Neural cell (in vitro differentiated cells): ENCODE results near the gene TRAPPC3.

ENCODE experiments used
- EP300 ChIP-seq: fragments of 450-650 bp; conservative IDR thresholded peaks from 2 replicates; pipeline ENCODE4 v1.6.1; 2014; ENCODE audit warnings: antibody characterized with exemption, mild to moderate bottlenecking, moderate library complexity; ENCODE audit not compliant: poor library complexity, severe bottlenecking
- EZH2 ChIP-seq: fragments of 200-600, 300-800 bp; shearing (Covaris generic), sonication (generic); IDR thresholded peaks from 2 replicates; pipeline ENCODE4 v1.6.1; 2014; ENCODE audit warnings: antibody characterized with exemption, low read length, borderline replicate concordance, mild to moderate bottlenecking; ENCODE audit not compliant: insufficient read depth, poor library complexity, severe bottlenecking
- POLR2AphosphoS5 ChIP-seq: IDR thresholded peaks from 2 replicates; pipeline ENCODE4 v1.6.1; 2012
- TAF1 ChIP-seq: IDR thresholded peaks from 2 replicates; pipeline ENCODE4 v1.6.1; 2012; ENCODE audit warnings: low read depth
- TF ChIP-seq, protein P1 (sequence below): fragments of 450-650 bp; IDR thresholded peaks from 2 replicates; pipeline ENCODE4 v1.5.1; 2014; ENCODE audit warnings: antibody characterized with exemption, mild to moderate bottlenecking, moderate library complexity; ENCODE audit not compliant: poor library complexity, severe bottlenecking
- TF ChIP-seq, protein P2 (sequence below): IDR thresholded peaks from 2 replicates; pipeline ENCODE4 v1.6.1; 2012; ENCODE audit warnings: borderline replicate concordance

DNA sequence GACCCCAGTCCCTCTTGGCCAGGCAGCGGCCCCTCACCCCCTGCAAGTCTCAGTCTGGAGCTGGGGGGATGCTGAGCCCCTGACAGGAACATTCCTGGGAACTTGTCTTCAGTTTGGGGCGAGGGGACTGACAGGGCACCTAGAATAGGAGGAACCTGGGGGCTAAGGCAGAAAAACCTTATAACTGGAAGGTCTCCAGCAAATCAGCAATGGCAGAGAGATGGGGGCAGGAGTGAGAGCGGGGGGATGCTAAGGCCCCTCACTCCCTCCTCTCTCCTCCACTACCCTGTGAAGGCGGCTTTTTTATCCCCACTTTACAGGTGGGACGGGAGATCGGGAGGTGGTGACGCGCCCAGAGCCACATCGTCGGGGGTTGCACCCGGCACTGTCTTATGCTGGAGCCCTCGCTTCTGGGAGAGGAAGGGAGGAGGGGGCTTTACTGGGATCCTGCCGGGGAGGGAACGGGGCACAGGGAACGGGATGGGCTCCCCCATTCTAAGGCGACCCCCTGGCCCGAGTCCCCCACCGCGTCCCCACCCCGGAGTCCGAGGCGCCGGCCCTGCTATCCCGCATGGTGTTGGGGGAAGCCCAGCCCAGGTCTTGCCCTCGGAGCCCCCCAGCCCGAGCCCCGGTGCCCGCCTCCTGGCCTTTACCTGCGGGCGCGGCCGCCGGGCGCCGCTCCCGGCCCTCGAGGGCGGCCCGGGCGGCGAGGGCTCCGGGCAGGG is 24.7 kb downstream of the TRAPPC3 start:
- TF ChIP-seq EZH2 (no peak), POLR2AphosphoS5 (no peak), TAF1 (no peak), EP300 (no peak)
- TF ChIP-seq, protein P1, sequence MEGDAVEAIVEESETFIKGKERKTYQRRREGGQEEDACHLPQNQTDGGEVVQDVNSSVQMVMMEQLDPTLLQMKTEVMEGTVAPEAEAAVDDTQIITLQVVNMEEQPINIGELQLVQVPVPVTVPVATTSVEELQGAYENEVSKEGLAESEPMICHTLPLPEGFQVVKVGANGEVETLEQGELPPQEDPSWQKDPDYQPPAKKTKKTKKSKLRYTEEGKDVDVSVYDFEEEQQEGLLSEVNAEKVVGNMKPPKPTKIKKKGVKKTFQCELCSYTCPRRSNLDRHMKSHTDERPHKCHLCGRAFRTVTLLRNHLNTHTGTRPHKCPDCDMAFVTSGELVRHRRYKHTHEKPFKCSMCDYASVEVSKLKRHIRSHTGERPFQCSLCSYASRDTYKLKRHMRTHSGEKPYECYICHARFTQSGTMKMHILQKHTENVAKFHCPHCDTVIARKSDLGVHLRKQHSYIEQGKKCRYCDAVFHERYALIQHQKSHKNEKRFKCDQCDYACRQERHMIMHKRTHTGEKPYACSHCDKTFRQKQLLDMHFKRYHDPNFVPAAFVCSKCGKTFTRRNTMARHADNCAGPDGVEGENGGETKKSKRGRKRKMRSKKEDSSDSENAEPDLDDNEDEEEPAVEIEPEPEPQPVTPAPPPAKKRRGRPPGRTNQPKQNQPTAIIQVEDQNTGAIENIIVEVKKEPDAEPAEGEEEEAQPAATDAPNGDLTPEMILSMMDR = no peak
- TF ChIP-seq, protein P2, sequence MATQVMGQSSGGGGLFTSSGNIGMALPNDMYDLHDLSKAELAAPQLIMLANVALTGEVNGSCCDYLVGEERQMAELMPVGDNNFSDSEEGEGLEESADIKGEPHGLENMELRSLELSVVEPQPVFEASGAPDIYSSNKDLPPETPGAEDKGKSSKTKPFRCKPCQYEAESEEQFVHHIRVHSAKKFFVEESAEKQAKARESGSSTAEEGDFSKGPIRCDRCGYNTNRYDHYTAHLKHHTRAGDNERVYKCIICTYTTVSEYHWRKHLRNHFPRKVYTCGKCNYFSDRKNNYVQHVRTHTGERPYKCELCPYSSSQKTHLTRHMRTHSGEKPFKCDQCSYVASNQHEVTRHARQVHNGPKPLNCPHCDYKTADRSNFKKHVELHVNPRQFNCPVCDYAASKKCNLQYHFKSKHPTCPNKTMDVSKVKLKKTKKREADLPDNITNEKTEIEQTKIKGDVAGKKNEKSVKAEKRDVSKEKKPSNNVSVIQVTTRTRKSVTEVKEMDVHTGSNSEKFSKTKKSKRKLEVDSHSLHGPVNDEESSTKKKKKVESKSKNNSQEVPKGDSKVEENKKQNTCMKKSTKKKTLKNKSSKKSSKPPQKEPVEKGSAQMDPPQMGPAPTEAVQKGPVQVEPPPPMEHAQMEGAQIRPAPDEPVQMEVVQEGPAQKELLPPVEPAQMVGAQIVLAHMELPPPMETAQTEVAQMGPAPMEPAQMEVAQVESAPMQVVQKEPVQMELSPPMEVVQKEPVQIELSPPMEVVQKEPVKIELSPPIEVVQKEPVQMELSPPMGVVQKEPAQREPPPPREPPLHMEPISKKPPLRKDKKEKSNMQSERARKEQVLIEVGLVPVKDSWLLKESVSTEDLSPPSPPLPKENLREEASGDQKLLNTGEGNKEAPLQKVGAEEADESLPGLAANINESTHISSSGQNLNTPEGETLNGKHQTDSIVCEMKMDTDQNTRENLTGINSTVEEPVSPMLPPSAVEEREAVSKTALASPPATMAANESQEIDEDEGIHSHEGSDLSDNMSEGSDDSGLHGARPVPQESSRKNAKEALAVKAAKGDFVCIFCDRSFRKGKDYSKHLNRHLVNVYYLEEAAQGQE = no peak
